SJSA1 (cell line): Measurements from ENCODE around the gene GPR146. TPM values are rescaled to one million over a fixed set of nuclear protein-coding genes. Genes with fewer than 3 reads are reported as not detected.

Experiments
- DNase-seq, 2 experiments: peaks; one replicate each; pipeline ENCODE4 v3.0.0-alpha.2; 2015 to 2020; ENCODE audit warnings: low spot score in 2 of 2, low read depth in 1 of 2
- H3K27ac ChIP-seq: fragments of 250-450 bp; sonication (Bioruptor Pico); 2 replicates; pipeline ENCODE4 v1.5.1; 2020; ENCODE audit warnings: mild to moderate bottlenecking, moderate library complexity
- H3K27me3 ChIP-seq: fragments of 250-450 bp; sonication (Bioruptor Pico); replicated peaks from 2 replicates; pipeline ENCODE4 v1.5.1; 2020; ENCODE audit warnings: mild to moderate bottlenecking, moderate library complexity
- H3K36me3 ChIP-seq: fragments of 250-450 bp; sonication (Bioruptor Pico); 2 replicates; pipeline ENCODE4 v1.5.1; 2020; ENCODE audit warnings: mild to moderate bottlenecking
- H3K4me1 ChIP-seq: fragments of 250-450 bp; sonication (Bioruptor Pico); replicated peaks from 2 replicates; pipeline ENCODE4 v1.6.1; 2021; ENCODE audit warnings: mild to moderate bottlenecking
- H3K4me3 ChIP-seq: fragments of 250-450 bp; sonication (Bioruptor Pico); 2 replicates; pipeline ENCODE4 v1.5.1; 2020; ENCODE audit warnings: mild to moderate bottlenecking
- H3K9me3 ChIP-seq: fragments of 250-450 bp; sonication (Bioruptor Pico); replicated peaks from 2 replicates; pipeline ENCODE4 v1.5.1; 2020; ENCODE audit warnings: mild to moderate bottlenecking
- total RNA-seq: library from RNA; depleted of rRNA; stranded (reverse); fragments of >200 nt; shearing (Covaris generic); gene quantifications from 2 replicates; pipeline ENCODE4 v1.2.3, GENCODE V29; 2014

The GPR146 gene
- total RNA-seq, 1 experiment from 2014 or later: 0.08 TPM

GRCh38 chr7:1093502-1093843, 49.1 kb downstream of the GPR146 start:
- Histone ChIP-seq H3K4me3 (no peak overlapping the region), H3K36me3 (no peaks in the 10 kb centered on the region), H3K4me1 (no peaks in the 10 kb centered on the region; the same call in 1 of the 2 replicates), H3K27me3 (no peaks in the 10 kb centered on the region), H3K9me3 (no peaks in the 10 kb centered on the region), H3K27ac (no peak overlapping the region)
- no peak for DNase-seq

GRCh38 chr7:1093916-1094508, 49.7 kb downstream of the GPR146 start:
- Histone ChIP-seq H3K9me3 (no peaks in the 10 kb centered on the region), H3K27me3 (no peaks in the 10 kb centered on the region), H3K27ac (no peak overlapping the region), H3K36me3 (no peaks in the 10 kb centered on the region), H3K4me3 (no peak overlapping the region), H3K4me1 (no peaks in the 10 kb centered on the region)
- no peak for DNase-seq

- H3K4me1 ChIP-seq: no peaks in the 10 kb centered on the region
- H3K36me3 ChIP-seq: no peaks in the 10 kb centered on the region
- no peak overlapping the region for H3K4me3 ChIP-seq
- H3K9me3 ChIP-seq: no peaks in the 10 kb centered on the region
- DNase-seq: no peak
- H3K27me3 ChIP-seq: no peaks in the 10 kb centered on the region
- H3K27ac ChIP-seq: no peak overlapping the region
Measured at GRCh38 chr7:1094870-1095269, 50.5 kb downstream of the GPR146 start.

- H3K27ac ChIP-seq: no peak overlapping the region
- no peak overlapping the region for H3K4me3 ChIP-seq
- no peak for DNase-seq
- no peaks in the 10 kb centered on the region for H3K27me3 ChIP-seq
- H3K4me1 ChIP-seq: no peaks in the 10 kb centered on the region
- H3K36me3 ChIP-seq: no peaks in the 10 kb centered on the region
- H3K9me3 ChIP-seq: no peaks in the 10 kb centered on the region
Measured at GRCh38 chr7:1095621-1096155, 51.3 kb downstream of the GPR146 start.

DNA sequence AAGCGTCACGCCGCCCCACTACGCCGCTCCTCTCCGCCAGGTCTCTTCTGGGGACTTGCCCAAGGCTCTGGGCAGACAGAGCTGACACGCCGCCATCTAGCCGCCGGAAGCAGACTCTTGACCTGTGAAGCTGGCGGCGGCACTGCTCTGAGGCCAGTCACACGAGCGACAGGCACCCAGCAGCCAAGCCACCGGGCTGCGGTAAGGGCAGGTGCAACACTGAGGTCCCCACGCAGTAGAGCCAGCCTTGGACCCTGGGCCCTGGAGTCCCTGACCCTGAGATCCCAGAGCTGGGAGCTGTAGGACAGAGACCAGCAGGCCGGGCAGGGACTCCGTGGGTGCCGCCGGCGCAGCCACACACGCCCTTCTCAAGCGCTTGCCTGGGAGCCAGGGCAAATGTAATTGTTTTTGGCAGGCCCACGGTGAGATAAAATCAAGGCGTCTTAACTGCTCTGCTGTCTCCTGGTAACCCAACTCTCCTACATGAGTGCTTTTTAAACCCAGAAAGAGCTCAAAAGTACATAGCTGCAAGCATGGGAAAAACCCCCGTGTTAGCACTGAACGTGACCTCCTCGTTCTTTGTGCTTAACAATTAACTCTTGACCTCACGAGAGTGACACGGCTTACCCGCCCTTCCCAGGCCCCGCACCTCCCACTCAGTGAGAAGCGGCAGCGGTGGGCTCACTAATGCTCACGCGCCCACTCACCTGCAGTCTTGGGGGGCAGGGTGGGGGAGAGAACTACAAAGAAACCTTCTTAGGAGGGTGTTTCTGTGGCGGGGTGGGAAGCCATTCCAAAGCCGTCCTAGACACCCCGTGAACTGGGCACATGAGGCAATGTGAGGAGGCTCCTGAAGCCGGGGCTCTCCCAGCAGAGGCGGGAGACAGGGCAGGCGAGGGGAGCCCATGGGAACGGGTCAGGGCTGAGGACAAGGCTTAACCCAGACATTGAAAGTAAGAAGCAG, 52.1 kb downstream of the GPR146 start:
- DNase-seq: no peak
- H3K9me3 ChIP-seq: no peaks in the 10 kb centered on the region
- H3K27ac ChIP-seq: no peak overlapping the region
- H3K36me3 ChIP-seq: no peaks in the 10 kb centered on the region
- no peak overlapping the region for H3K4me3 ChIP-seq
- H3K4me1 ChIP-seq: no peaks in the 10 kb centered on the region
- no peaks in the 10 kb centered on the region for H3K27me3 ChIP-seq

- Histone ChIP-seq H3K4me1 (no peaks in the 10 kb centered on the region), H3K4me3 (no peak overlapping the region), H3K9me3 (no peaks in the 10 kb centered on the region), H3K36me3 (no peaks in the 10 kb centered on the region), H3K27me3 (no peaks in the 10 kb centered on the region), H3K27ac (no peak overlapping the region)
- no peak for DNase-seq
Measured at GRCh38 chr7:1097120-1097504, 52.8 kb downstream of the GPR146 start.

GRCh38 chr7:1098243-1099153, 54.2 kb downstream of the GPR146 start:
- H3K27ac ChIP-seq: no peak overlapping the region
- no peaks in the 10 kb centered on the region for H3K4me1 ChIP-seq
- no peaks in the 10 kb centered on the region for H3K36me3 ChIP-seq
- H3K4me3 ChIP-seq: no peak overlapping the region
- no peaks in the 10 kb centered on the region for H3K27me3 ChIP-seq
- DNase-seq: no peak
- no peaks in the 10 kb centered on the region for H3K9me3 ChIP-seq

DNA sequence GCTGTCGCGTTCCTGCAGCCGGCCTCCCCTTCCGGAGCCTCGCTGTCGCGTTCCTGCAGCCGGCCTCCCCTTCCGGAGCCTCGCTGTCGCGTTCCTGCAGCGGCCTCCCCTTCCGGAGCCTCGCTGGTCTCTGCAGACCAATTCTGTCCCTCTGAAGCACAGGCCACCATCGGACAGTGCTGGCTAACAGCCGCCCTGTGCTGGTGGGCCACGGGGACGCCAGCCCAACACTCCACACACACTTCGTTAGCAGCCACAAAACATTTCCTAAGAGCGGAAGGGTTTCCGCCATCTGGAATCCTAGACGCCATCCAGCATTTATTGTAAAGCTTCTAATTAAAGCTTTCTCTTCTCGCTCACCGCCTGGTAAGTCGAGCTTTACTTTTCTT, 54.8 kb downstream of the GPR146 start:
- no peak overlapping the region for H3K27ac ChIP-seq
- no peaks in the 10 kb centered on the region for H3K9me3 ChIP-seq
- H3K27me3 ChIP-seq: no peaks in the 10 kb centered on the region
- DNase-seq: no peak
- H3K36me3 ChIP-seq: no peaks in the 10 kb centered on the region
- H3K4me3 ChIP-seq: no peak overlapping the region
- H3K4me1 ChIP-seq: no peaks in the 10 kb centered on the region

- no peak for DNase-seq
- H3K36me3 ChIP-seq: no peaks in the 10 kb centered on the region
- no peaks in the 10 kb centered on the region for H3K4me1 ChIP-seq
- no peak overlapping the region for H3K27ac ChIP-seq
- H3K9me3 ChIP-seq: no peaks in the 10 kb centered on the region
- no peak overlapping the region for H3K4me3 ChIP-seq
- H3K27me3 ChIP-seq: no peaks in the 10 kb centered on the region
Measured at GRCh38 chr7:1099637-1100036, 55.3 kb downstream of the GPR146 start.

- no peaks in the 10 kb centered on the region for H3K36me3 ChIP-seq
- no peak for DNase-seq
- H3K9me3 ChIP-seq: no peaks in the 10 kb centered on the region
- no peak overlapping the region for H3K4me3 ChIP-seq
- H3K27me3 ChIP-seq: no peaks in the 10 kb centered on the region
- H3K4me1 ChIP-seq: no peaks in the 10 kb centered on the region
- H3K27ac ChIP-seq: no peak overlapping the region
Measured at GRCh38 chr7:1100386-1100785, 56.0 kb downstream of the GPR146 start.

DNA sequence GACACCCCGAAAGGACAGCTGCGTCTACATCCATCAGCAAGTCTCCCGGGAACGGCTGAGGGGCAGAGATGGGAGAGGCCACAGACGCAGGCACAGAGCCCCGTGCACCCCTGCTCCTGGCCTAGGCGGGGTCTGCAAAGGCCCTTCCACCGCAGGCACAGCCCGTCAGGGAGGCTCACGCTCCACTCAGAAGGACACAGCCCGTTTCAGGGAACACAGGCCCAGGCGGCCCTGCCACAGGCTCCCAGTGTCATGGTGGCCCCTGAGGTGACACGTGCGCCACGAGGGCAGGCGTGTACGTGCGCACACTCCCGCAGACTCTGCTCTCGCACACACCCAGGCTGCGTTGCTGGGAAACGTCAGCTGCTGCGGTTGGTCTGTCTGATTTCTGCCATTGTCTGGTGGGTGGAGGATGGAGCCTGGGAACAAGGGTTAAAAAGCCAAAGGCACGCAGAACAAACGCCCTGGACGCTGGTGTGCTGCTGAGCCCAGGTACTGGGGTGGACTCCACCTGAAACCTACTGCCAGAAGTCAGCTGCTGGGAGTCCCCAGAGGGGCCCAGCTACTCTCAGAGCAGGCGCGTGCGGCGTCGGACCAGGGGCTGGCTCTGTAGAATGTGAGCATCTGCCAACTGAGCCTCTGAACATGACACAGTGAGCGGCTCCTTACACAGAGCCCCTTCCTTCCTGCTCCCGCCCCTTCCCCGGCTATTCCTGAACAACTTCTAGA, 56.7 kb downstream of the GPR146 start:
- no peaks in the 10 kb centered on the region for H3K9me3 ChIP-seq
- H3K4me1 ChIP-seq: no peaks in the 10 kb centered on the region
- no peaks in the 10 kb centered on the region for H3K27me3 ChIP-seq
- no peak overlapping the region for H3K4me3 ChIP-seq
- DNase-seq: no peak
- no peaks in the 10 kb centered on the region for H3K36me3 ChIP-seq
- no peak overlapping the region for H3K27ac ChIP-seq

- H3K36me3 ChIP-seq: no peaks in the 10 kb centered on the region
- no peaks in the 10 kb centered on the region for H3K9me3 ChIP-seq
- no peaks in the 10 kb centered on the region for H3K4me1 ChIP-seq
- no peak overlapping the region for H3K27ac ChIP-seq
- no peak for DNase-seq
- no peaks in the 10 kb centered on the region for H3K27me3 ChIP-seq
- H3K4me3 ChIP-seq: no peak overlapping the region
Measured at GRCh38 chr7:1101563-1102431, 57.5 kb downstream of the GPR146 start.
